ENCODE data around the gene PTPRF.
A peak's percentile ranks its signal among the peaks of the same experiment; 100 is the strongest.

PTPRF gene

GRCh38 chr1:43512681-43513080 lies 18.0 kb upstream of the PTPRF start:
- no peak for DNase-seq (ENCODE audit: low read depth, low spot score)

- DNase-seq (ENCODE audit: low read depth, low spot score) = no peak
Observed at GRCh38 chr1:43513471-43514173, 17.1 kb upstream of the PTPRF start.

- DNase-seq (ENCODE audit: low read depth, low spot score) = no peak
Observed at GRCh38 chr1:43518935-43519686, 11.6 kb upstream of the PTPRF start.

DNA sequence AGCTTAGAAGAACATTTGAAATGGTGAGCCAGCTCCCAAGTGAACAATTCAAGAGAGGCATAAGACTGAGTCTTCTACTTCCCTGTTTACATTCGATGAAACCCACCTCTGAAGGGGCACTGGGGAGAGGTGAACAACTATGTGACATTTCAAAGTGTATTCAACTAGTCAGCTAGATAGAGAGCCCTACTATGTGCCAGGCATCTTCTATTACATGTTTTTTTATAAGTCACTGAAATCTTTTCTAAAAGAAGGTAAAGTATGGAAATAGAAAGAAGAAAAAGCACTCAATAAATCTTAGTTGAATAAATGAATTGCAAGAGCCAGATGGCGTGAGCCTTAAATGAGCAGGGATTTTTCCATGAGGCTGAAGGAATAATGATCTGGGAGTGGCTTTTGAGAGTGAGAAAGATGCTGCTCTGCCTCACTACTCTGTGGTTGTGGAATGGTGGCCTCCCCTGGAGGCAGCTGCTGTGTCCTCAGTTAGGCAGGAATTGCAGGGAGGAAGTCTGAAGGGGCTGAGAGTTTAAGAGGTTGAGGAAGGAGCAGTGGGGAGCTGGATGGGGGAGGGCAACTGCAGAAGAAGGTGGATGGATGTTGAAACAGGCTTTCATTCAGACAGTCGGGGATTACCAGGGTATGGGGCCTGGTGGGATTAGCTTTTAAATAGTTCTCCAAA lies 10.4 kb upstream of the PTPRF start:
- DNase-seq (ENCODE audit: low read depth, low spot score) = no peak

- no peak for DNase-seq (ENCODE audit: low read depth, low spot score)
Observed at GRCh38 chr1:43521078-43521477, 9.6 kb upstream of the PTPRF start.

DNA sequence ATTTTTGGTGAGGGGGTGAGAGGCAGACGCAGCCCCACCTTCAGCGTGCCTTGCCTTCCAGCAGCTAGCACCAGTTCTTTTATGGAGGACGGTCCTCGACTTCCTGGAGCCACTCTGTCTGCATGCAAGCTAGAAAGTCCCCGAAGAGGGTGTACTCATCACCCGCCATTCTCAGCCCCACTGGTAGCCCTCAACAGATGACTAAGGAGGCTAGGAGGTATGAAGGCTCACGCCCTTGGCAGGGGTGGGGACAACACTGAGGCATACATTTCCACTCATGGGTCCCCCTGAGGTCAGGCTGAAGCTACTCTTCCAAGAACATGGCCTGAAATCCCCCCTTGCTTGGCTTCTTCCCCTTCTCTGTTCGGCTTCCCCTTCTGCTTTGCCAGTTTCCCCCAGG lies 8.9 kb upstream of the PTPRF start:
- DNase-seq (ENCODE audit: low read depth, low spot score) = no peak

- DNase-seq (ENCODE audit: low read depth, low spot score) = no peak
Observed at GRCh38 chr1:43522431-43522775, 8.3 kb upstream of the PTPRF start.

GRCh38 chr1:43522776-43523480 lies 7.8 kb upstream of the PTPRF start:
- DNase-seq (ENCODE audit: low read depth, low spot score) = no peak

DNA sequence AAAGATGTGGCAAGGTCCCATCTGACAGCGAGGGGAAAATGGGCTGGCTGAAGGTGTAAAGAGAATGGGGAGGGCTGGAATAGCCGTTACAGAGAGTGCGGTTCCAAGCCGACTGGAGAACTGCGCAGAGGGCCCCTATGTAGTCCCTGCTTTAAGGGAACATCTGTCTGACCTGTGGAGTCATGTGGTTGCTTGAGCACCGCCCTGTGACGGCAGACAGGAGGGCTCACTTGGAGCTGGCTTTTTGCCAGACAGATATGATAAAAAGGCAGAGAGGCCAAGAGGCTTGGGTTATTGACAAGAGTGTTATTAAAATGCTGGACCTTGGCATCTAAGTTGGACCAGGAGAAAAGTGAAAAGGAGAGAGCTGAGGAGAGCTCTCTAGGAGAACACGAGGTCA lies 5.9 kb upstream of the PTPRF start:
- DNase-seq (ENCODE audit: low read depth, low spot score) = no peak

DNA sequence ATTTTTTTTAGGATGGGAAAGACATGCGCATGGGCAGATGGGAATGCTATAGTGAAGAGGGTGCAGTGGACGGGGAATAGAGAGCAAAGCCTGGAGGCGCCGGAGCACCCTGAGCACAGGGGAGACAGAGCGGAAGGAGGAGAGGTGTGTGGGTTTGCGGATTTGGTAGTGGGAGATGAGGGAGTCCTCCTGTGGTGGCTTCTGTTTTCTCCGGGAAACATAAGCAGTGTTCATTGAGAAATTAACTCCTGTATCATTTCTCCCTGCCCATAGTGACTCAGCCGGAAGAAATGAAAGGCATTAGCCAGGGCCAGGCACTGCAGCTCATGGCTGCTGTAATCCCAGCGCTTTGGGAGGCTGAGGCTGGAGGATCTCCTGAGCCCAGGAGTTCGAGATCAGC lies 4.7 kb upstream of the PTPRF start:
- no peak for DNase-seq (ENCODE audit: low read depth, low spot score)

GRCh38 chr1:43527111-43527878 lies 3.4 kb upstream of the PTPRF start:
- DNase-seq (ENCODE audit: low read depth, low spot score) = no peak

GRCh38 chr1:43529206-43529731 lies 1.4 kb upstream of the PTPRF start:
- peak; percentile 69 for DNase-seq (ENCODE audit: low read depth, low spot score)

- DNase-seq (ENCODE audit: low read depth, low spot score) = no peak
Observed at GRCh38 chr1:43531107-43531905, 623 bp downstream of the PTPRF start.

- no peak for DNase-seq (ENCODE audit: low read depth, low spot score)
Observed at GRCh38 chr1:43531906-43532584, 1.4 kb downstream of the PTPRF start.

- no peak for DNase-seq (ENCODE audit: low read depth, low spot score)
Observed at GRCh38 chr1:43532716-43533115, 2.0 kb downstream of the PTPRF start.

DNA sequence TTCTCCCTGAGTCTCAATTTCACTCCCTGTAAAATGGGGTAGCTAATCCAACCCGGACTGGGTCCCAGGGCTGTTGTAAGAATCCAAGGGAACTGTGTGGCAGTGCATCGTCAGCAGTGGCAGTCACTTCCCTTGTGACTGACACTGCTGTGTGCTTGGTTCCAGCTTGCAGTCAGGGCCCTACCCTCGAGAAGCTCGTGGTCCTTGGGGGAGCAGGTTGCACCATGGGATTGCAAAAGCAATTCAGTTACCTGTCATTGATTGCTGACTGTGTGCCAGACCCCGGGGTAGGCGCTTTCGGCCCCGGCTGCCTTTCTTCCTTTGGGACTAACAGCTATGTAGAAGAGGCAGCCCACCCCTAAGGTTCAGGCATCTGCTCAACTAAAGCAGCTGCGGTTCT lies 2.9 kb downstream of the PTPRF start:
- DNase-seq (ENCODE audit: low read depth, low spot score) = no peak

DNA sequence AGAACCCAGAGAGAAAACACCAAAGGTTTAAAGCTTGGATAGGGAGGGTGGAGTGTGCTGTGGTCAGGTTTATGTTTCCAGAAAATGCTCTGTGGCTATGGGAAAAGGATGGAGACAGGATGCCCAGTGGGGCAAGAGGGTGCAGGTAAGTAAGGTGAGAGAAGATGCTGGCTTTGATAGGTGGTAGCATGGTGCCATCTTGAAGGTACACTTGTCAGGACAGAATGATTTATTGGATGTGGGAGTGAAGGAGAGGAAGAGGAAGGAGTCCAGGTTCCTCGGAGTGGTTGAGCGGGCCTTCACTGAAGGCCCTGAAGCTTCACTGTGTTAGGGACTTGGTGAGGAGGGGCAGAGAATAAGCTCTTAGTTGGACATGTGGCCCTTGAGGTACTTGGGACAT lies 3.6 kb downstream of the PTPRF start:
- DNase-seq (ENCODE audit: low read depth, low spot score) = no peak

DNA sequence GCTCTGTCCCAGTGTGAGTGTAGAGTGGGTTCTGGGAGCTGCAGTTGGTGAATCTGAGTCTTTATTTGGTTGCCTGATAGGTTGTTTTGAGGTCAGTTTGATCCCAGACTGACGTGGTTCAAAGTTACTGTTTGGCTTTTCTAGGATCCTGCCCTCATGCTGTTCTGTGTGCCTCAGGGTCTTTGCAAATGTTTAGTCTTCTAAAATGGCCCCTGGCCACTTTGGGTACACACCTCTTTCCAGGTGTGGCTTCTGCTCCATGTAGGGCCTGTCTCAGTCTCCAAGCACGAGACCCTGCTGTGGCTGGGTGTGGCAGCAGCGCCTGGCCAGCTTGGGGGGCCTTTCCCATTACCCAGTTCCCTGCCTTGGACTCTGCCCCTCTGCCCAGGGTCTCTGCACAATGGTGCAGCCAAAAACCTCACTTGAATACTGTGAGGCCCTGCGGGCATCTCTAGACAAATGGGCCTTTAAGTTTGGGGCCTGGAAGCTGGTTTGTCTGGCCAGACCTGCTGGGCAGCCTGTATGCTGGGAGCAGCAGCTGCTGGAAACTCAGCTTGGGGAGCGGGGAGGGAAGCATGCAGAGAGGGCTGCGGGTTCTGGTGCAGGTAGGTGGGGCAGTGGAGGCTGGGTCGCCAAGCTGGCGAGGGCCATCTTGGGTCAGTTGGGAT lies 5.6 kb downstream of the PTPRF start:
- no peak for DNase-seq (ENCODE audit: low read depth, low spot score)

GRCh38 chr1:43536864-43537358 lies 6.2 kb downstream of the PTPRF start:
- no peak for DNase-seq (ENCODE audit: low read depth, low spot score)
